ENCODE results near the gene SEC24D.

SEC24D gene

DNA sequence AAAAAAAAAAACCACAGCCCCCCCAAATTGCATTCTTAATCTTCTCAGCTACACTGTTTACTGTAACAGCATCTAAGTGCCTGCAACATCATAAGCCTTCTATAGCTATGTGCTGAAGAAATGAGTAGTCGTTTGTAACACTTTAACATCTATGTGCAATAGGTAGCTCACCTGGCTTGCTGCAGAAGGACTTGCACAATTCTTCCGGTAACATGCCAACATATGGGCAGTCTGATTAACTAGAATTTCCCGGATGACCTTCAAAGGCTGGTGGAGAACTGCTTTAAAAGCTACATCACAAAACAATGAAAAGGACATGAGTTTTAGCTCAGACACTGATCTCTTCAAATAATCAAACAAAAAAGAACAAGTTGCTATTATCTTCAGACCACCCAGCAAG lies 97.8 kb downstream of the SEC24D start:
- peaks cover 0 to 52% of the 10 kb centered on the region in 2 experiments; a peak in 1 of 3 replicates for H3K36me3 ChIP-seq (ENCODE audit: control insufficient read depth in 2 of 2, insufficient read depth in 1 of 2, low read length in 2 of 2)
- ChIA-PET POLR2A (no interaction called here), CTCF (interaction anchor here (1.4 kb wide), 1 partner anchor 230 kb away, joined by 4 read pairs; no protein-coding TSS in a partner anchor)
- TF ChIP-seq ZNF248 (tag by site-specific recombination; IDR thresholded peaks at IDR 0.05) (no peak), ZNF18 (tag by site-specific recombination; IDR thresholded peaks at IDR 0.05) (no peak), ZBTB44 (tag by site-specific recombination; IDR thresholded peaks at IDR 0.05) (no peak), ZNF423 (tag by site-specific recombination; IDR thresholded peaks at IDR 0.05) (no peak), ZFP37 (tag by site-specific recombination; IDR thresholded peaks at IDR 0.05) (no peak), SP2 (tag by site-specific recombination; IDR thresholded peaks at IDR 0.05) (no peak), ZNF473 (tag by site-specific recombination; IDR thresholded peaks at IDR 0.05) (no peak), HOXA7 (CRISPR knock-in tag; IDR thresholded peaks at IDR 0.05; ENCODE audit: borderline replicate concordance) (no peak), ZEB2 (tag by site-specific recombination; IDR thresholded peaks at IDR 0.05) (no peak), ZNF266 (tag by site-specific recombination; IDR thresholded peaks at IDR 0.05; ENCODE audit: low read depth) (no peak), ZNF664 (tag by site-specific recombination; IDR thresholded peaks at IDR 0.05) (no peak), ZNF623 (tag by site-specific recombination; IDR thresholded peaks at IDR 0.05) (no peak), TSHZ1 (tag by site-specific recombination; IDR thresholded peaks at IDR 0.05; ENCODE audit: borderline replicate concordance) (no peak), ZBTB21 (tag by site-specific recombination; IDR thresholded peaks at IDR 0.05) (no peak), ZBTB20 (tag by site-specific recombination; IDR thresholded peaks at IDR 0.05) (no peak)
- TF ChIP-seq, protein P1, sequence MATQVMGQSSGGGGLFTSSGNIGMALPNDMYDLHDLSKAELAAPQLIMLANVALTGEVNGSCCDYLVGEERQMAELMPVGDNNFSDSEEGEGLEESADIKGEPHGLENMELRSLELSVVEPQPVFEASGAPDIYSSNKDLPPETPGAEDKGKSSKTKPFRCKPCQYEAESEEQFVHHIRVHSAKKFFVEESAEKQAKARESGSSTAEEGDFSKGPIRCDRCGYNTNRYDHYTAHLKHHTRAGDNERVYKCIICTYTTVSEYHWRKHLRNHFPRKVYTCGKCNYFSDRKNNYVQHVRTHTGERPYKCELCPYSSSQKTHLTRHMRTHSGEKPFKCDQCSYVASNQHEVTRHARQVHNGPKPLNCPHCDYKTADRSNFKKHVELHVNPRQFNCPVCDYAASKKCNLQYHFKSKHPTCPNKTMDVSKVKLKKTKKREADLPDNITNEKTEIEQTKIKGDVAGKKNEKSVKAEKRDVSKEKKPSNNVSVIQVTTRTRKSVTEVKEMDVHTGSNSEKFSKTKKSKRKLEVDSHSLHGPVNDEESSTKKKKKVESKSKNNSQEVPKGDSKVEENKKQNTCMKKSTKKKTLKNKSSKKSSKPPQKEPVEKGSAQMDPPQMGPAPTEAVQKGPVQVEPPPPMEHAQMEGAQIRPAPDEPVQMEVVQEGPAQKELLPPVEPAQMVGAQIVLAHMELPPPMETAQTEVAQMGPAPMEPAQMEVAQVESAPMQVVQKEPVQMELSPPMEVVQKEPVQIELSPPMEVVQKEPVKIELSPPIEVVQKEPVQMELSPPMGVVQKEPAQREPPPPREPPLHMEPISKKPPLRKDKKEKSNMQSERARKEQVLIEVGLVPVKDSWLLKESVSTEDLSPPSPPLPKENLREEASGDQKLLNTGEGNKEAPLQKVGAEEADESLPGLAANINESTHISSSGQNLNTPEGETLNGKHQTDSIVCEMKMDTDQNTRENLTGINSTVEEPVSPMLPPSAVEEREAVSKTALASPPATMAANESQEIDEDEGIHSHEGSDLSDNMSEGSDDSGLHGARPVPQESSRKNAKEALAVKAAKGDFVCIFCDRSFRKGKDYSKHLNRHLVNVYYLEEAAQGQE (tag by site-specific recombination; IDR thresholded peaks at IDR 0.05), result no peak
- TF ChIP-seq, protein P2, sequence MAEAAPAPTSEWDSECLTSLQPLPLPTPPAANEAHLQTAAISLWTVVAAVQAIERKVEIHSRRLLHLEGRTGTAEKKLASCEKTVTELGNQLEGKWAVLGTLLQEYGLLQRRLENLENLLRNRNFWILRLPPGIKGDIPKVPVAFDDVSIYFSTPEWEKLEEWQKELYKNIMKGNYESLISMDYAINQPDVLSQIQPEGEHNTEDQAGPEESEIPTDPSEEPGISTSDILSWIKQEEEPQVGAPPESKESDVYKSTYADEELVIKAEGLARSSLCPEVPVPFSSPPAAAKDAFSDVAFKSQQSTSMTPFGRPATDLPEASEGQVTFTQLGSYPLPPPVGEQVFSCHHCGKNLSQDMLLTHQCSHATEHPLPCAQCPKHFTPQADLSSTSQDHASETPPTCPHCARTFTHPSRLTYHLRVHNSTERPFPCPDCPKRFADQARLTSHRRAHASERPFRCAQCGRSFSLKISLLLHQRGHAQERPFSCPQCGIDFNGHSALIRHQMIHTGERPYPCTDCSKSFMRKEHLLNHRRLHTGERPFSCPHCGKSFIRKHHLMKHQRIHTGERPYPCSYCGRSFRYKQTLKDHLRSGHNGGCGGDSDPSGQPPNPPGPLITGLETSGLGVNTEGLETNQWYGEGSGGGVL (tag by site-specific recombination; IDR thresholded peaks at IDR 0.05), result no peak
- TF ChIP-seq, protein P3, sequence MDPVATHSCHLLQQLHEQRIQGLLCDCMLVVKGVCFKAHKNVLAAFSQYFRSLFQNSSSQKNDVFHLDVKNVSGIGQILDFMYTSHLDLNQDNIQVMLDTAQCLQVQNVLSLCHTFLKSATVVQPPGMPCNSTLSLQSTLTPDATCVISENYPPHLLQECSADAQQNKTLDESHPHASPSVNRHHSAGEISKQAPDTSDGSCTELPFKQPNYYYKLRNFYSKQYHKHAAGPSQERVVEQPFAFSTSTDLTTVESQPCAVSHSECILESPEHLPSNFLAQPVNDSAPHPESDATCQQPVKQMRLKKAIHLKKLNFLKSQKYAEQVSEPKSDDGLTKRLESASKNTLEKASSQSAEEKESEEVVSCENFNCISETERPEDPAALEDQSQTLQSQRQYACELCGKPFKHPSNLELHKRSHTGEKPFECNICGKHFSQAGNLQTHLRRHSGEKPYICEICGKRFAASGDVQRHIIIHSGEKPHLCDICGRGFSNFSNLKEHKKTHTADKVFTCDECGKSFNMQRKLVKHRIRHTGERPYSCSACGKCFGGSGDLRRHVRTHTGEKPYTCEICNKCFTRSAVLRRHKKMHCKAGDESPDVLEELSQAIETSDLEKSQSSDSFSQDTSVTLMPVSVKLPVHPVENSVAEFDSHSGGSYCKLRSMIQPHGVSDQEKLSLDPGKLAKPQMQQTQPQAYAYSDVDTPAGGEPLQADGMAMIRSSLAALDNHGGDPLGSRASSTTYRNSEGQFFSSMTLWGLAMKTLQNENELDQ (tag by site-specific recombination; IDR thresholded peaks at IDR 0.05; ENCODE audit: low read depth), result no peak
- TF ChIP-seq, protein P4, sequence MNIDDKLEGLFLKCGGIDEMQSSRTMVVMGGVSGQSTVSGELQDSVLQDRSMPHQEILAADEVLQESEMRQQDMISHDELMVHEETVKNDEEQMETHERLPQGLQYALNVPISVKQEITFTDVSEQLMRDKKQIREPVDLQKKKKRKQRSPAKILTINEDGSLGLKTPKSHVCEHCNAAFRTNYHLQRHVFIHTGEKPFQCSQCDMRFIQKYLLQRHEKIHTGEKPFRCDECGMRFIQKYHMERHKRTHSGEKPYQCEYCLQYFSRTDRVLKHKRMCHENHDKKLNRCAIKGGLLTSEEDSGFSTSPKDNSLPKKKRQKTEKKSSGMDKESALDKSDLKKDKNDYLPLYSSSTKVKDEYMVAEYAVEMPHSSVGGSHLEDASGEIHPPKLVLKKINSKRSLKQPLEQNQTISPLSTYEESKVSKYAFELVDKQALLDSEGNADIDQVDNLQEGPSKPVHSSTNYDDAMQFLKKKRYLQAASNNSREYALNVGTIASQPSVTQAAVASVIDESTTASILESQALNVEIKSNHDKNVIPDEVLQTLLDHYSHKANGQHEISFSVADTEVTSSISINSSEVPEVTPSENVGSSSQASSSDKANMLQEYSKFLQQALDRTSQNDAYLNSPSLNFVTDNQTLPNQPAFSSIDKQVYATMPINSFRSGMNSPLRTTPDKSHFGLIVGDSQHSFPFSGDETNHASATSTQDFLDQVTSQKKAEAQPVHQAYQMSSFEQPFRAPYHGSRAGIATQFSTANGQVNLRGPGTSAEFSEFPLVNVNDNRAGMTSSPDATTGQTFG (tag by site-specific recombination; IDR thresholded peaks at IDR 0.05; ENCODE audit: borderline replicate concordance), result no peak
- no peaks in the 10 kb centered on the region for H3K4me1 ChIP-seq (ENCODE audit: control insufficient read depth, insufficient read depth, low read length)
- no peak overlapping the region for H3K4me3 ChIP-seq (ENCODE audit: low read depth, low read length)
- H3K27ac ChIP-seq (ENCODE audit: extremely low read depth, low read depth, low read length), result no peak overlapping the region
- no peaks in the 10 kb centered on the region for H3K9me3 ChIP-seq (ENCODE audit: control insufficient read depth, insufficient read depth, low read depth, low read length)

Data from HEK293 (cell line).